ENCODE measurements around the gene BCAS1. TPM values are rescaled to one million over a fixed set of nuclear protein-coding genes. Genes with fewer than 3 reads are reported as not detected.

Gene BCAS1
- total RNA-seq, 6 experiments from 2014 or later = 0.07 to 0.43 (median 0.15) TPM; not detected in 2

- no peaks in the 10 kb centered on the region for H3K27me3 ChIP-seq
- TF ChIP-seq CTCF (IDR thresholded peaks at IDR 0.05) (no peak), POLR2A (IDR thresholded peaks at IDR 0.05) (no peak)
- no peak overlapping the region for H3K27ac ChIP-seq
- no peak for ATAC-seq
- H3K4me1 ChIP-seq = peaks cover 0 to 9% (median 0%) of the 10 kb centered on the region in 4 donors
- no peaks in the 10 kb centered on the region for H3K36me3 ChIP-seq
- H3K9me3 ChIP-seq = no peaks in the 10 kb centered on the region
- intact Hi-C loops (cut with DNase I) = no loop called here
- WGBS (ENCODE audit: insufficient coverage, low coverage, low lambda C conversion rate, missing lambda C conversion rate) = 69% methylated on average over 4 of the region's 4 CpGs
- no peak for DNase-seq
- no peak overlapping the region for H3K4me3 ChIP-seq
Observed at GRCh38 chr20:53961527-53961926, 108.9 kb downstream of the BCAS1 start.

GRCh38 chr20:53960579-53961272 is 109.7 kb downstream of the BCAS1 start:
- Histone ChIP-seq H3K27me3 (no peaks in the 10 kb centered on the region), H3K4me3 (no peak overlapping the region), H3K36me3 (no peaks in the 10 kb centered on the region), H3K9me3 (no peaks in the 10 kb centered on the region), H3K27ac (no peak overlapping the region), H3K4me1 (peaks cover 0 to 9% (median 0%) of the 10 kb centered on the region in 4 donors)
- intact Hi-C loops (cut with DNase I) = no loop called here
- peak in 2 of 4 donors; percentile 40 to 57 for ATAC-seq
- TF ChIP-seq CTCF (IDR thresholded peaks at IDR 0.05) (no peak), POLR2A (IDR thresholded peaks at IDR 0.05) (no peak)
- DNase-seq = no peak
- WGBS (ENCODE audit: insufficient coverage, low coverage, low lambda C conversion rate, missing lambda C conversion rate) = 10% methylated on average over 2 of the region's 2 CpGs

- TF ChIP-seq CTCF (IDR thresholded peaks at IDR 0.05) = no peak
- no peak for TF ChIP-seq POLR2A (IDR thresholded peaks at IDR 0.05)
- H3K4me3 ChIP-seq = no peak overlapping the region
- no peak overlapping the region for H3K27ac ChIP-seq
- H3K36me3 ChIP-seq = no peaks in the 10 kb centered on the region
- WGBS (ENCODE audit: insufficient coverage, low coverage, low lambda C conversion rate, missing lambda C conversion rate) = 78% methylated on average over 6 of the region's 6 CpGs
- no peak for DNase-seq
- no peaks in the 10 kb centered on the region for H3K9me3 ChIP-seq
- ATAC-seq = no peak
- intact Hi-C loops (cut with DNase I) = no loop called here
- peaks cover 0 to 9% (median 0%) of the 10 kb centered on the region in 4 donors for H3K4me1 ChIP-seq
- no peaks in the 10 kb centered on the region for H3K27me3 ChIP-seq
Observed at GRCh38 chr20:53959911-53960578, 110.3 kb downstream of the BCAS1 start.

- no peak for ATAC-seq
- Histone ChIP-seq H3K9me3 (no peaks in the 10 kb centered on the region), H3K4me1 (peaks cover 0 to 9% (median 0%) of the 10 kb centered on the region in 4 donors), H3K4me3 (no peak overlapping the region), H3K27ac (no peak overlapping the region), H3K36me3 (no peaks in the 10 kb centered on the region), H3K27me3 (no peaks in the 10 kb centered on the region)
- WGBS (ENCODE audit: insufficient coverage, low coverage, low lambda C conversion rate, missing lambda C conversion rate) = 78% methylated on average over 5 of the region's 5 CpGs
- DNase-seq = no peak
- TF ChIP-seq POLR2A (IDR thresholded peaks at IDR 0.05) (no peak), CTCF (IDR thresholded peaks at IDR 0.05) (no peak)
- intact Hi-C loops (cut with DNase I) = no loop called here
Observed at GRCh38 chr20:53958260-53958659, 112.1 kb downstream of the BCAS1 start.

Data from right lobe of liver (tissue), 6 donors.